ENCODE measurements around the gene NR4A1. TPM values are rescaled to one million over a fixed set of nuclear protein-coding genes. Genes with fewer than 3 reads are reported as not detected.

NR4A1 gene
- total RNA-seq, 1 donor from 2014 or later, result 1.0 TPM

Other genes with a start within 250 kb of the NR4A1 start
- 42.0 TPM for gene FIGNL2, start 202.7 kb upstream of the NR4A1 start, total RNA-seq (ENCODE audit: unreplicated experiment)
- gene ANKRD33, start 163.3 kb upstream of the NR4A1 start, total RNA-seq (ENCODE audit: unreplicated experiment), result 0.31 TPM
- gene ACVRL1, start 143.9 kb upstream of the NR4A1 start, total RNA-seq (ENCODE audit: unreplicated experiment), result 395 TPM
- gene ACVR1B, start 99.7 kb upstream of the NR4A1 start, total RNA-seq (ENCODE audit: unreplicated experiment), result 30.5 TPM
- gene TAMALIN, start 44.5 kb upstream of the NR4A1 start, total RNA-seq (ENCODE audit: unreplicated experiment), result 29.7 TPM
- gene ATG101, start 18.5 kb downstream of the NR4A1 start, total RNA-seq (ENCODE audit: unreplicated experiment), result 30.6 TPM
- gene SMIM41, start 28.3 kb downstream of the NR4A1 start, total RNA-seq (ENCODE audit: unreplicated experiment), result not detected
- gene KRT80, start 140.6 kb downstream of the NR4A1 start, total RNA-seq (ENCODE audit: unreplicated experiment), result 1.5 TPM
- not detected for gene KRT7, start 181.8 kb downstream of the NR4A1 start, total RNA-seq (ENCODE audit: unreplicated experiment)
- gene KRT86, start 223.2 kb downstream of the NR4A1 start, total RNA-seq (ENCODE audit: unreplicated experiment), result not detected
- gene KRT81, start 240.1 kb downstream of the NR4A1 start, total RNA-seq (ENCODE audit: unreplicated experiment), result not detected